SH-SY5Y (cell line): ENCODE results near the gene PM20D2.

ENCODE experiments used
- GATA2 ChIP-seq: IDR thresholded peaks from 2 replicates; pipeline ENCODE4 v1.6.1; 2011; ENCODE audit warnings: mild to moderate bottlenecking, low read depth, low read length
- GATA3 ChIP-seq: IDR thresholded peaks from 2 replicates; pipeline ENCODE4 v1.6.1; 2011; ENCODE audit warnings: low read depth, mild to moderate bottlenecking, low read length, moderate library complexity

The PM20D2 gene

DNA sequence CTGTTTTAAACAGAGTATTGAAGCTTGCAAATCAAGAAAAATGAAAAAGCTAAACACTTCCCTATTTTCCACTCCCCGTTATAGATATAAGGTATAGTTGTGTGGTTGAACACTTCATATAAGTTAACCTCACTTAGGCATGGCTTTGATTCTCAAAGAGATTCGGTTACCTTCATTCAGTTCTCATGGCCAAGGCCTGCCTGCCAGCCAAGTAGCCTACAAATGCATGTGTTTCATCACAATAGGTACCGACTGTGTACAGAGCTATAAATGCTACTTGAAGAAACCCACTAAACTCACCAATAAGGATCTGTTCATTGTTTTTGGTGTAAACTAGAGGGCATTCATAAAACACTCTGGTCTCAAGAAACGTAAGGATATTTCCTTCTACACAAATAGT lies 27.8 kb downstream of the PM20D2 start:
- TF ChIP-seq GATA3 (no peak), GATA2 (no peak)

DNA sequence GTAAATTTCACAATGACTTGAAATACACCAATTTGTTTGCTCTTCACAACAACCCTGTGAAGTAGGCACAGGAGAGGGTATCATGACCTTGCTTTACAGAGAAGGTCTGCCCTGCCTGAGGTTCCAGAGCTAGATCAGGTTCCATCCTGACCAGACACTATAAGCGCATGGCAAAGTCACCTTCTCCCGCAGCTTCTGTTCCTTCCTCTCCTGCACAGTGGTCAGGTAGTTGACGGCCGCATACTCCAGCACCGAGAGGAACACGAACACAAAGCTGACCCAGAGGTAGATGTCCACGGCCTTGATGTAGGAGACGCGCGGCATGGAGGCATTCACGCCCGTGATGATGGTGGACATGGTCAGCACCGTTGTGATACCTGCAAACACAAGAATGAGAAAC lies 34.3 kb downstream of the PM20D2 start:
- TF ChIP-seq GATA2 (no peak), GATA3 (no peak)

DNA sequence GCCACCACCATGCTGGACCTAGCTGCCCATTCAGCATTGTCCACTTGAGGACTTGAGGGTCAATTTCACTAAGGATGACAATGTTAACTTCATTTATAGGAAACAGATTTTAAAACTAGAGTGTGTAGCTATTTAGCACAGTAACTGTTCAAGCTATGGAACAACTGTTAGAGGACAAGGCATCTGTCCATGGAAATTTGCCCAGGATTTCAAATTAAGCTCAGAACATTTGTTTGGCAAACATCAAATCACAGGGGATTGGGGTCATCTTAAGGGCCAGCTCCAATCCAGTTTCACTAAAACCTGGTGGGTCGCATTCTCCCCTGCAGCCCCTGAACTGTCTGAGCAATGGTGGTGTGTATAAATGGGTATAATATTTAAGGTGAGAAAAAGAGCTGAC lies 35.1 kb downstream of the PM20D2 start:
- TF ChIP-seq GATA2 (no peak), GATA3 (no peak)

DNA sequence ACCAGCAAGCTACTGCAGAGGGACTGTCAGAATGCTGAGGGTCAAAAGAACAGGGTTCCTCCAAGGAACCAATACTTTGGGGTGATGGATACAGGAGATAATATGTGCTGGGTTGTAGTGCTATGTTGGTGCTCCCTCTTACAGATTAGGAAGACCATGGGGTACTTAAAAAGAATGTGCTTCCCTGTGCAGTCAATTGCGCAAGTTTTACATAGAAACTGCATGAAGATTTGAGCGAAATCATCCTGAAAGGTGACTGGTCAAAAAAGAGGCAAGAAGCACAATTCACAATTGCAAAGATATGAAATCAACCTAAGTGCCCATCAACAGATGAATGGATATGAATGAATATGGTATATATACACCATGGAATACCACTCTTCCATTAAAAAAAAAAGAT lies 37.4 kb downstream of the PM20D2 start:
- TF ChIP-seq GATA3, result no peak
- no peak for TF ChIP-seq GATA2

DNA sequence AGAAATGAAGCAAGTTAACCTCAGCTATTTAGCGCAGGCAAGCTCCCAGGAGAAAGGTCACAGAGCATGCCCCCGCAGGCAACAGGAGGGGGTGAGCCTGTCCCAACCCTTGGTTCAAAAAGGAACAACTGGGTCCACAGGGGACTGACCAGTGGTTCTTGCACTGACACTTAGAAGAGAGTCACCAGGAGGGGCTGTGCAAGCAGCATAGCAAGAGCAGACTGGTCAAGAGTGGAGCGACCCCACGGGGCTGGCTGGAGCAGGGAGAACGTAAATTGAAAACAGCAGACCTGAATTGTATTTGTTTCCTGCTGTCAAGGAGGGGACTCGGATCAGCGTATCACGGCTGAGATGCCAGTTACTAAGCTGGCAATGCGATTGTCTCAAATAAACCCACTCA lies 38.5 kb downstream of the PM20D2 start:
- TF ChIP-seq GATA2 (no peak), GATA3 (no peak)

DNA sequence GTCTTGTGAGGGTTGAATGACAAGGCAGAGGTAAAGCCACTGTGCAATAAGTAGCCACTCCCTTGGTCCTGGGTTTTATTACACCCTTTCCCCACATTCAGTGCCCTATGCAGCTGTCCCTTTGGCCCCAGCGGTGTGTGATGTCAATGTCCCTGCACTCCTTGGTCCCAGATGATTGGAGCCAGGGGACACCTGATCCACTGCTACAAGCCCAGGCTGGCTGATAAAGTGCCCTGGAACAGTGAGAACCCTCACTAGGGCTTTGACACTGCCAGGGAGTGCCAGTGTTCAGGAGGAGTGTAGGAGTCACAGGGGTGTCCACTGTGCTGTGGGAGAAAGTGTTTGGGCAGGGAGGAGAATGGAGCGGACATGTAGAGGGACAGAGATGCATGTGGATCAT lies 40.9 kb downstream of the PM20D2 start:
- TF ChIP-seq GATA3, result no peak
- TF ChIP-seq GATA2, result no peak

DNA sequence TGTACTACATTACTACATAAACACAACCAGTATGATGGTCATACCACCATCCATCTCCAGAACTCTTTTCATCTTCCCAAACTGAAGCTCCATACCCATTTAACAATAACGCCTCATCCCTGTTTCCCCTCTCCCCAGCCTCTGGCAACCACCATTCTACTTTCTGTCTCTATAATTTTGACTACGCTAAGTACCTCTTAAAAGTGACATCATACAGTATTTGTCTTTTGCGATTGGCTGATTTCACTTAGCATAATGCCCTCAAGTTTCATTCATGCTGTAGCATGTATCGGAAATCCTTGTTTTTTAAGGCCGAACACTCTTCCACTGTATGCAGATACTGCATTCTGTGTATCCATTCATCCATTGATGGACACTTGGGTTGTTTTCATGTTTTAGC lies 41.6 kb downstream of the PM20D2 start:
- TF ChIP-seq GATA3, result no peak
- no peak for TF ChIP-seq GATA2

DNA sequence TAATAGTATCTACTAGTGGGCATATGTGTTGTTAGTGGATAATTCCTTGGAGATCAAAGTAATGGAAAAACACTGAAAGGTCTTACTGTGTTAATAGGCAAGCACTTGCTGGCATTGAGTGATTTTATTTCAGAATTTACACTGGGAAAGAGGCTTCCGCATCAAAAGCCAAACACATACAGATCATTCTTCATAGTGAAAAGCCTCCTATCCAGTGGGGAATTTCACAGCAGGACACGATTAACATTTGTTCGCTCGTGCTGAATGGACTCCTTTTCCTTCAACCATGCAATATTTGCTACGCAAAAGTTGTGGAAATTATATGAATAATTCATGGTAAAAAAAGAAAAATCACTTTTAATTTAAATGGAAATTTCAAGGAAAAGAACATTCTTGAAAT lies 44.9 kb downstream of the PM20D2 start:
- no peak for TF ChIP-seq GATA3
- no peak for TF ChIP-seq GATA2

DNA sequence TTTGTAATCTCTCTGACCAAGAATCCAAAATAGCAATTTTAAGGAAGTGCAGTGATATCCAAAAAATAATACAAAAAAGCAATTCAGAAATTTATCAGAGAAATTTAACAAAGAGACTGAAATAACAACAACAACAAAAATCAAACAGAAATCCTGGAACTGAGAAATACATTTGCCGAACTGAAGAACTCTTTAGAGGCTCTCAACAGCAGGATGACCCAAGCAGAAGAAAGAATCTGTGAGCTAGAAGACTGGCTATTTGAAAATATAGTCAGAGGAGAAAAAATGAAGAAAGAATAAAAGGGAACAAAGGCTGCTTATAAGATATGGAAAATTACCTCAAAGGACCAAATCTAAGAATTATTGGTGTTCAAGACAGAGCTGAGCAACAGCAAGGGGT lies 48.7 kb downstream of the PM20D2 start:
- TF ChIP-seq GATA2, result no peak

DNA sequence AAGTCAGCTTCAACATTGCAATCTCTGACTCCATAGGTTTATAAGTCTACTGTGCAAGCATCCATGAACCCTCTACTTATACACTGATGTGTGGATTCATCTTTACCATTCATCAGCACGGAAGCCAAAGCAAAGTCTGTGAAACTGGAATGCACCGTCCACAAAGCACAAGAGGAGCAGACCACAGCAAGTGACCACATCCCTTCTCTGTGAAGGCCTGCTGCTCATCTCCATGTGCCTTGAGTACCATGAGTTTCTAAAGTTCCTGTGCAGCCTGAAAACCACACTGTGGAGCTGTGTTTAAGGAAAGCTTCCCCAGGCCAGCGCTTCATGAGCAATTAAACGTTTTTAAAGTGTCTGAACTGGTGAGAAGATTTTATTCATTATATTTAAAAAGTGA lies 51.3 kb downstream of the PM20D2 start:
- TF ChIP-seq GATA3 (no peak), GATA2 (no peak)

DNA sequence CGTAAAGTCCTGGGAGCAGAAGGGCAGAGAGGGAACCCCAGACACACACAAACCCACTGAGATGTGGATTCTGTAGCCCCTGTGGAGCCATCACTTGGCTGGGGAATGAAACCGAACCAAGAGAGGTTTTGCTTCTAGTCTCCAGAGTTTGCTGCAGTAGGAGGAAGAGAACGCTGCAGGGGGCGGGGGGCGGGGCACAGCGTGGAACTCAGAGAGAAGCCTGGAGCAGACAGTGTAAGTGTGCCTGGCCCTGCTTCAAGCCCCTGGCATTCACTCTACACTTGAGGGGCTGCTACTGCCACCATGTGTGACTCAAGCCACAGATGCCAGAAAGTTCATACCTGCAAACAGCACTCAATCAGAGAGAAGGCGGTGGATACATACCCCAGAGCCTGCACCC lies 52.4 kb downstream of the PM20D2 start:
- TF ChIP-seq GATA3 (no peak), GATA2 (no peak)

DNA sequence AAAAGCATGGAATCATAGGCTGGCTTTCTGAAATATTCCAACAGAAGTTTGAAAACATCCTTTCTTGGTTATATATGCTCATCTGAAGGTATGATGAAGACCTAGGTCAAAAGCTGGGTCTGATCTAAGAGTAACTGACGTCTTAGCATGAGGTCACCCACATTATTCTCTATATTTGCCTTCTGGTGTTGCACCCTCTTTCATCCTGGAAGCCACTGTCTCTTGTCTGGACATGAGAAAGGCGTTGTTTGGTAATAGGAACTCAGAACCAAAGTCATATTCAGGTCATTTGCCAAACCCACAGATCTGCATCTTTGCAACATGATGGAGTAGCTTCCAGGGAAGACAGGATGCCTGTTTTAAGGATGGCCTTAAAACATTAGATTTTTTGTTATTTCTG lies 53.7 kb downstream of the PM20D2 start:
- TF ChIP-seq GATA3, result no peak
- no peak for TF ChIP-seq GATA2

DNA sequence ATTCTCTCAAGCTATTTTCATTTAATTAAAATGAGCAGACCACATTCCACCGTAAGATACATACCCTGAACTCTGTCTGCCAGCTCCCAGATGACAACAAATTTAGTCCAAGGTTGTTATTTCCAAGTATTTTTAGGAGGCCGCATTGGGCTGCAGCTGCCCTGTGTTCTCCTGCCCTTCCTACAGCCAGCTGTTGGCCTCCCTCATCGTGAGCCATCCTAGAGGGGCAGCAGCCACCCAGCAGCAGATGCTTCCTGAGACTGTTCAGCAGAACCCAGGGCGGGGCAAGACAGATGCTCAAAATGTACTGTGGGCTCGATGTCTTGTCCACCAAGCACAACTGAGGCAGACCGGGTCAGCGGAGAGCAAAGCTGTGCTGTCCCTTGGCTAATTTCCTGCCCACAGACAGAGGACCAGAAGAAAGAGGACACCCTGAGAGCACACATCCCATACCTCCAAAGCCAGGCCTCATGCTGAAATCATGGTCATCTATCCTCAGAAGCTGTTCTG lies 54.9 kb downstream of the PM20D2 start:
- no peak for TF ChIP-seq GATA3
- no peak for TF ChIP-seq GATA2

DNA sequence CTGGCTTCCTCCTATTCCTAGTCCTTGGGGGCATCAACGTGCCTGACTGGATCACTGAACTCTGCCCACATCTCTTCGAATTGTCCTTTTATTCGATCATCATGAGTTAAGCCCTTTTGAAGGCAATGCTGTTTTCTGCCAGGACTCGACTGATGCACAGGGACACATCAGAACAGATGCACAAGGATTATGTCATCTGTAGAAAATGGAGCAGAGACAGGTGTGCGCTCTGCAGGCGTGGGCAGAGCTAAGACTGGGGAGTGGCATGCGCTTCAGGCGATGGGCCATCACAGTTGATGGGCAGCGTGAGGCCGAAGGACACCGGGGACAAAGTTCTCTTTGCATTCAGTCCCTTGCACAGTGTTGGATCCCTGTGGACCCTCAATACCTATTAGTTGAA lies 58.2 kb downstream of the PM20D2 start:
- no peak for TF ChIP-seq GATA2
- no peak for TF ChIP-seq GATA3

DNA sequence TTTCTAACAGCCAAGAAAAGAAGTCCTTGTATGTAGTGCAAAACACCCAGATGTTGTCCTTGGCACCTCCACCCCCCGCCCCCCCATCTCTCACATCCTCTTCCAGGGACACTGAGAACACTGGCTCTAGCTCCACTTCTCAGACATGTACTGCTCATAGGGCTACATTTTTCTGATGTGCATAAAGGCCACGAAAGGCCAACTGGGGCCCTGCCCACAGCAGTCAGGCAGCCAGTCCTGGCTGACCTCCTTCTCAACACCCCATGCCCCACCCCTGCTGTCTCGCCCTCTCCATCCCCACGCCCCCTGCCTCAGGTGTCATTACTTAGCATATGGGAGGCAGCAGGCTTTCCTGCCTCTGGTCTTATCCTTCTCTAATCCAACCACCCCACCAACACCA lies 60.0 kb downstream of the PM20D2 start:
- TF ChIP-seq GATA2, result no peak
- no peak for TF ChIP-seq GATA3

DNA sequence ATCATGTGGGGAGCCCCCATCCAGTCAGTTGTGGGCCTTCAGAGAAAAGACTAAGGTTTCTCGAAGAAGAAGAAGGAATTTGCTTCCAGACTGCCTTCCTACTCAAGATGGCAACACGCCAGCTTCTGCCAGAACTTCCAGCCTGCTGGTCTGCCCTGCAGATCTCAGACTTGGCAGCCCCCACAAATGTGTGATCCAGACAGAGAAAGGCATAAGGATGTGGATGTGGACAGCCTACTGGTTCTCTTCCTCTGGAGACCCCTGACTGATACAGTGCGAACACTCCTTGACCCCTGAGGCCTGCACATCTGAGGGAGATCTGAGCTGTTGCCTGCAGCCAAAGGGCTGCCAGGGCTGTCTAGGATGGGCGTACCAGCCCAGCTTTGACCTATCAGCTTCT lies 62.7 kb downstream of the PM20D2 start:
- TF ChIP-seq GATA3, result no peak
- TF ChIP-seq GATA2, result no peak

DNA sequence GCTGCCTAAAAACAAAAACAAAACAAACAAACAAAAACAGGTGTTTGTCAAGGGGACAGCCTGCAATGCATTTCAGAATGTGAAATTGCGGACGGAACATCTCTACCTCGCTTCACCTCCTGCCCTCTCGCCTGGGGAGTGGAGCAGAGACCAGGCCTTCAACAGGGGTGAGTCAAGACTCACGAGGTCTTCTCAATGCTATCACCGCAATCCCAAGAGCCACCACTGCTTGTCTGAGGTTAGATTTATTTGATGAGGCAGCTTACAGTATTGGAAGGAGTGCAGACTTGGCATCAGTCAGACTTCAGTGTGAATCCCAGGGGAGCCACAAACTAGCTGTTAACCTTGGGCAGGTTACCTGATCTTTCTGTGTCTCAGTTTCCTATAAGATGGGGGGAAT lies 63.6 kb downstream of the PM20D2 start:
- TF ChIP-seq GATA2 (no peak), GATA3 (no peak)

DNA sequence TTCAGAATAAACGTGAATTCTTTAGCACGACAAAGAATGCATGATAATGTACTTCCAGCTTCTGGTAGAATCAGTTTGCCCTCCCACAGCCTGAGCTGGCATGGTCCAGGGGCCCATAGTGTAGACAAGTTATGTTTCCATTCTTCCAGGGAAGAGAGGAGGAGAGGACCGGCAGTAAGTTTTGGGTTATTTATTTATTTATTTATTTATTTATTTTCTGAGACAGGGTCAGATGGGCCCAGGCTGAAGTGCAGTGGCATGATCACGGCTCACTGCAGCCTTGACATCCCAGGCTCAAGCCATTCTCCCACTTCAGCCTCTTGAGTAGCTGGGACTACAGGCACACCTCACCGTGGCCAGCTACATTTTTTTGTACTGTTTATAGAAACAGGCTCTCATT lies 66.6 kb downstream of the PM20D2 start:
- TF ChIP-seq GATA3, result no peak
- no peak for TF ChIP-seq GATA2
